Measurements from ENCODE around the gene IFT43. TPM values are rescaled to one million over a fixed set of nuclear protein-coding genes. Genes with fewer than 3 reads are reported as not detected.

Gene IFT43
- total and polyA plus RNA-seq, 7 donors: 10.4 to 23.6 (median 15.6) TPM

DNA sequence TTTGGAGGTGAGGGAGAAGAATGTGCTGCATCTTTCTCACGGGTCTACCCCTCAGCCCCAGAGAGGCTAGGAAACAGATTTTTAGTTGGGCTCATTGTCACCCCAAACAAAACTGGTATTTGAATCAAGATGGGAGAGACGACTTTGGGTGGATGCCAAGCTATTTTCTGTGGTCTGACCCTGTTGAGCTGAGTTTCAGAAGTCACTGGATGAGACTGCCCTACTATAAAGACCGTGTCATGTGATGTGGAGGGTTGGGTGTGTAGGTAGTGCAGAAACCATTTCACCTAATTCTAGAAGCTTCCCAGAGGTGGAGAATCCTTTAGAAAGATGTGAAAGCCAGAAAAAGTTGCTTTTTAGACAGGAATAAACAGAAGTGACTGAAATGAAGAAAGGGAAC, 60.2 kb downstream of the IFT43 start:
- Histone ChIP-seq H3K9me3 (no peaks in the 10 kb centered on the region), H3K4me1 (no peaks in the 10 kb centered on the region), H3K4me3 (no peak overlapping the region), H3K36me3 (ENCODE audit: insufficient read depth in 1 of 2, low read depth in 1 of 2) (no peaks in the 10 kb centered on the region), H3K27ac (no peak overlapping the region), H3K27me3 (ENCODE audit: insufficient read depth in 3 of 3, low read length in 2 of 3) (no peaks in the 10 kb centered on the region)
- ATAC-seq (no peak), DNase-seq (no peak)
- intact Hi-C loops (cut with DNase I): no loop called here
- 68 to 74% (median 70%) methylated on average over 3 of the region's 3 CpGs for WGBS, 3 donors
- TF ChIP-seq, protein P1, sequence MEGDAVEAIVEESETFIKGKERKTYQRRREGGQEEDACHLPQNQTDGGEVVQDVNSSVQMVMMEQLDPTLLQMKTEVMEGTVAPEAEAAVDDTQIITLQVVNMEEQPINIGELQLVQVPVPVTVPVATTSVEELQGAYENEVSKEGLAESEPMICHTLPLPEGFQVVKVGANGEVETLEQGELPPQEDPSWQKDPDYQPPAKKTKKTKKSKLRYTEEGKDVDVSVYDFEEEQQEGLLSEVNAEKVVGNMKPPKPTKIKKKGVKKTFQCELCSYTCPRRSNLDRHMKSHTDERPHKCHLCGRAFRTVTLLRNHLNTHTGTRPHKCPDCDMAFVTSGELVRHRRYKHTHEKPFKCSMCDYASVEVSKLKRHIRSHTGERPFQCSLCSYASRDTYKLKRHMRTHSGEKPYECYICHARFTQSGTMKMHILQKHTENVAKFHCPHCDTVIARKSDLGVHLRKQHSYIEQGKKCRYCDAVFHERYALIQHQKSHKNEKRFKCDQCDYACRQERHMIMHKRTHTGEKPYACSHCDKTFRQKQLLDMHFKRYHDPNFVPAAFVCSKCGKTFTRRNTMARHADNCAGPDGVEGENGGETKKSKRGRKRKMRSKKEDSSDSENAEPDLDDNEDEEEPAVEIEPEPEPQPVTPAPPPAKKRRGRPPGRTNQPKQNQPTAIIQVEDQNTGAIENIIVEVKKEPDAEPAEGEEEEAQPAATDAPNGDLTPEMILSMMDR (IDR thresholded peaks at IDR 0.05): no peak

DNA sequence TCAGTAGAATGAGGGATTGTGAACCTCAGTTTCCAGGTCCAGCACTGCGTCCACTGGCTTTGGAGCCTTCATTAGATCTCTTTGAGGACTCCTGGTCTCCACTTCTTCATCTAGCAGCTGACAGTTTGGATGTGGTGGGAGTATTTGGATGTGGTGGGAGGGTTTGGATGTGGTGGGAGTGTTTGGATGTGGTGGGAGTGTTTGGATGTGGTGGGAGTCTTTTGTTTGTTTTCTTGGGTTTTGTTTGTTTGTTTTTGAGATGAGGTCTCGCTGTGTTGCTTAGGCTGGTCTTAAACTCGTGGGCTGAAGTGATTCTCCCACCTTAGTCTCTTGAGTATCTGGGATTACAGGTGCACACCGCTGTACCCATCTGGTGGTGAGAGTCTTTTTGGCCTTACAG, 64.7 kb downstream of the IFT43 start:
- 85 to 91% (median 90%) methylated on average over 4 of the region's 4 CpGs for WGBS, 3 donors
- intact Hi-C loops (cut with DNase I): loop anchor here (2.0 to 10.0 kb wide), 5 partner anchors 41 to 595 kb away; no protein-coding TSS in a partner anchor
- Histone ChIP-seq H3K27ac (no peak overlapping the region), H3K4me3 (no peak overlapping the region), H3K27me3 (ENCODE audit: insufficient read depth in 3 of 3, low read length in 2 of 3) (no peaks in the 10 kb centered on the region), H3K36me3 (ENCODE audit: insufficient read depth in 1 of 2, low read depth in 1 of 2) (no peaks in the 10 kb centered on the region), H3K9me3 (no peaks in the 10 kb centered on the region), H3K4me1 (no peaks in the 10 kb centered on the region)
- DNase-seq (no peak), ATAC-seq (peak in 1 of 4 donors; percentile 28)
- TF ChIP-seq, protein P1 (IDR thresholded peaks at IDR 0.05): no peak

DNA sequence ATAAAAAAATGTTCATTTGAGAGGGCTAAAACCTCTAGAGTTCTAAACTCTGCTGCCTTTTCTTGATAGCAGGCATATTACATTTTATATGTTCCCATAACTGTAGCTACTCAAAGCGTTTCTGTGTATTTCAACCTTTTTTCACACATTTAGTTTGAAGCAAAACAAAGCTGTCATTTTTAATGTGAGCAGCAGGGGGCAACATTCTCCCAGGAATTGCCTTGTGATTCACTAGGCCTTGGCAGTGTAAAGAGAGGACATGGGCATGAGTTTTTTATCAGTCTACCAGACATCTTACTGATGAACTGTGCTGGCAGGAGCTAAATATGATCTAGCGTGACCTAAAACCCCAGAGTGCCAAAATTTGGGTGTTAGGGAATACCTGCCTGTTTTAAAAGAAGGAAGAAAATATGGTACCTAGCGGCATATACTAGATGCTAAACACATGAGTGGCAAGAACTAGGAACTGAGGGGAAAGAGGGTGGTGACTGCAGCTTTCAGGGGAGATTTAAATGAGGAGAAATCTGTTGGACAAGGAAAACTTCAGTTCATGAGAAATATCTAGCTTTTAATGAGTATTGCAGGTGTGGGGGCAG, 65.3 kb downstream of the IFT43 start:
- WGBS, 3 donors: 37 to 46% (median 41%) methylated on average over 3 of the region's 3 CpGs
- TF ChIP-seq, protein P1 (IDR thresholded peaks at IDR 0.05): peak; percentile 82
- Histone ChIP-seq H3K4me3 (no peak overlapping the region), H3K9me3 (no peaks in the 10 kb centered on the region), H3K27ac (no peak overlapping the region), H3K36me3 (ENCODE audit: insufficient read depth in 1 of 2, low read depth in 1 of 2) (no peaks in the 10 kb centered on the region), H3K27me3 (ENCODE audit: insufficient read depth in 3 of 3, low read length in 2 of 3) (no peaks in the 10 kb centered on the region), H3K4me1 (no peaks in the 10 kb centered on the region)
- intact Hi-C loops (cut with DNase I): loop anchor here (1.0 to 10.0 kb wide), 6 partner anchors 40 to 594 kb away; no protein-coding TSS in a partner anchor
- no peak for DNase-seq
- peak; percentile 76 to 91 (median 86) for ATAC-seq

DNA sequence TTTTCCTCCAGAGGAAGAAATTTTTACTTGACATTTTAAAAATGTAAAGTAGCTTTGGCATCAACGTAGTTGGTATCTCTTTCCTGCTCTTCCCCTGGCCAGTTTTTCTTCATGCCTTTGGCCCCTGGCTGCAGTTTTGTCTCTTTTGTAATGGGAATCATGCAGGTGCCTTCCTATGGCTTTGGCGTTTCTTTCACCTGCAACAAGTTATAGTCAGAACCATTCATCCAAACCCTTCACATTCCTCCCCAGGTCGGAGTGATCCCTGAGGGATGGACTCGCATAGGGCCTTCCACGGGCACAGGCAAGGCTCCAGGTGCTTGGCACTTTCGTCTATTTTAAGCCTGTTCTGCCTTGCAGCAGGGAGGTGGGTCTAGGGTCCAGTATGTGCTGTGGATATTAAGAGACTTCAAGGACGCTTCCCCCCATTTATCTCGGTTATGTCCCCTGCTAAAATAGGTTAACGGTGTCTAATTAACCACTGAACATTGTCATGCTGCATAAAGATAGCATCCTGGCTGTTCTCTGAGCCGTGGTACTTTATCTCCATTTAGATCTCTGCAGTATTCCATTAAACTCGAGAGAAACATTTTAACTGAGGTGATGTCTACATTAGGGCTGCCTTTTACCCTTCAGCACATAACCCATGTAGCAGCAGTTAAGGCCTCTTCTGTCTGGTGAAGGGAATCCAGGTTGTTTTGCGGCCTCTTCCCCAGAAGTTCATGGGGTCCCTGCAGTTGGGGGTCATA, 66.3 kb downstream of the IFT43 start:
- no peaks in the 10 kb centered on the region for H3K27me3 ChIP-seq (ENCODE audit: insufficient read depth in 3 of 3, low read length in 2 of 3)
- no peak overlapping the region for H3K4me3 ChIP-seq
- H3K27ac ChIP-seq: no peak overlapping the region
- TF ChIP-seq, protein P1 (IDR thresholded peaks at IDR 0.05): no peak
- DNase-seq: no peak
- intact Hi-C loops (cut with DNase I): loop anchor here (1.0 to 10.0 kb wide), 6 partner anchors 39 to 593 kb away; no protein-coding TSS in a partner anchor
- no peaks in the 10 kb centered on the region for H3K9me3 ChIP-seq
- 65 to 84% (median 73%) methylated on average over 12 of the region's 12 CpGs for WGBS, 3 donors
- no peaks in the 10 kb centered on the region for H3K4me1 ChIP-seq
- no peaks in the 10 kb centered on the region for H3K36me3 ChIP-seq (ENCODE audit: insufficient read depth in 1 of 2, low read depth in 1 of 2)
- ATAC-seq: no peak
